Measurements from ENCODE around the gene HS3ST3A1. TPM values are rescaled to one million over a fixed set of nuclear protein-coding genes. Genes with fewer than 3 reads are reported as not detected.

The HS3ST3A1 gene
- total and polyA plus RNA-seq, 12 donors = 0.12 to 4.1 (median 1.6) TPM; not detected in 1

- Histone ChIP-seq H3K36me3 (no peaks in the 10 kb centered on the region), H3K4me3 (no peak overlapping the region), H3K4me1 (no peaks in the 10 kb centered on the region), H3K9me3 (no peaks in the 10 kb centered on the region), H3K27me3 (no peaks in the 10 kb centered on the region), H3K27ac (no peak overlapping the region)
- TF ChIP-seq CTCF (IDR thresholded peaks at IDR 0.05) = no peak
- no peak for DNase-seq
- intact Hi-C loops (cut with DNase I) = loop anchor here in 1 of 10 donors (10.0 kb wide), 1 partner anchor 226 kb away; no protein-coding TSS in a partner anchor
- WGBS, 2 donors = 79 to 90% methylated on average over 1 of the region's 1 CpG
- ATAC-seq = no peak
Observed at GRCh38 chr17:13560935-13561334, 40.8 kb downstream of the HS3ST3A1 start.

GRCh38 chr17:13558588-13558987, 43.1 kb downstream of the HS3ST3A1 start:
- H3K27ac ChIP-seq = no peak overlapping the region
- DNase-seq (no peak), ATAC-seq (no peak)
- no peaks in the 10 kb centered on the region for H3K9me3 ChIP-seq
- H3K4me3 ChIP-seq = no peak overlapping the region
- WGBS, 2 donors = 70 to 78% methylated on average over 3 of the region's 3 CpGs
- no peak for TF ChIP-seq CTCF (IDR thresholded peaks at IDR 0.05)
- intact Hi-C loops (cut with DNase I) = no loop called here
- no peaks in the 10 kb centered on the region for H3K27me3 ChIP-seq
- H3K4me1 ChIP-seq = no peaks in the 10 kb centered on the region
- no peaks in the 10 kb centered on the region for H3K36me3 ChIP-seq

- no peak overlapping the region for H3K27ac ChIP-seq
- WGBS, 2 donors = 94 to 95% methylated on average over 6 of the region's 6 CpGs
- H3K9me3 ChIP-seq = peaks cover 0 to 5% (median 0%) of the 10 kb centered on the region in 11 donors
- no peaks in the 10 kb centered on the region for H3K4me1 ChIP-seq
- H3K4me3 ChIP-seq = no peak overlapping the region
- no peaks in the 10 kb centered on the region for H3K27me3 ChIP-seq
- DNase-seq (no peak), ATAC-seq (no peak)
- H3K36me3 ChIP-seq = no peaks in the 10 kb centered on the region
- intact Hi-C loops (cut with DNase I) = no loop called here
- no peak for TF ChIP-seq CTCF (IDR thresholded peaks at IDR 0.05)
Observed at GRCh38 chr17:13557077-13557476, 44.7 kb downstream of the HS3ST3A1 start.

- intact Hi-C loops (cut with DNase I) = no loop called here
Observed at GRCh38 chr17:13554231-13554630, 47.5 kb downstream of the HS3ST3A1 start.

More at GRCh38 chr17:13554231-13554630, 47.5 kb downstream of the HS3ST3A1 start:
- ATAC-seq (no peak), DNase-seq (no peak)
- 90 to 91% methylated on average over 5 of the region's 5 CpGs for WGBS, 2 donors
- Histone ChIP-seq H3K9me3 (peaks cover 0 to 5% (median 0%) of the 10 kb centered on the region in 11 donors), H3K27ac (no peak overlapping the region), H3K36me3 (no peaks in the 10 kb centered on the region), H3K4me3 (no peak overlapping the region), H3K4me1 (no peaks in the 10 kb centered on the region), H3K27me3 (no peaks in the 10 kb centered on the region)
- TF ChIP-seq CTCF (IDR thresholded peaks at IDR 0.05) = no peak

Data from heart right ventricle (tissue), 16 donors.